Endothelial cell of umbilical vein (primary cell): Measurements from ENCODE around the gene FYTTD1.

Source experiments
- CTCF ChIP-seq, 2 donors: IDR thresholded peaks; 1 replicate in 1 of 2; 2 replicates in 1 of 2; pipeline ENCODE4 v1.5.1; 2011; ENCODE audit warnings: low read length in 2 of 2, mild to moderate bottlenecking in 2 of 2, moderate library complexity in 2 of 2, control low read depth in 1 of 2, inconsistent platforms in 1 of 2, low read depth in 1 of 2; ENCODE audit not compliant: insufficient read depth in 1 of 2; ENCODE audit errors: extremely low read depth in 1 of 2
- EZH2 ChIP-seq: IDR thresholded peaks from 2 replicates; pipeline ENCODE4 v1.6.1; 2012; ENCODE audit warnings: borderline replicate concordance, low read depth, mild to moderate bottlenecking, moderate library complexity, low read length, inconsistent platforms; ENCODE audit not compliant: severe bottlenecking
- MAX ChIP-seq: IDR thresholded peaks from 2 replicates; pipeline ENCODE4 v1.6.1; 2011; ENCODE audit not compliant: insufficient read depth, insufficient read length
- POLR2A ChIP-seq: IDR thresholded peaks from 2 replicates; pipeline ENCODE4 v1.6.1; 2012; ENCODE audit warnings: low read depth, mild to moderate bottlenecking, control low read depth, low read length
- POLR2AphosphoS5 ChIP-seq: IDR thresholded peaks from 2 replicates; pipeline ENCODE4 v1.6.1; 2012; ENCODE audit warnings: low read depth, mild to moderate bottlenecking, control low read depth, low read length, moderate library complexity; ENCODE audit not compliant: insufficient read depth

DNA sequence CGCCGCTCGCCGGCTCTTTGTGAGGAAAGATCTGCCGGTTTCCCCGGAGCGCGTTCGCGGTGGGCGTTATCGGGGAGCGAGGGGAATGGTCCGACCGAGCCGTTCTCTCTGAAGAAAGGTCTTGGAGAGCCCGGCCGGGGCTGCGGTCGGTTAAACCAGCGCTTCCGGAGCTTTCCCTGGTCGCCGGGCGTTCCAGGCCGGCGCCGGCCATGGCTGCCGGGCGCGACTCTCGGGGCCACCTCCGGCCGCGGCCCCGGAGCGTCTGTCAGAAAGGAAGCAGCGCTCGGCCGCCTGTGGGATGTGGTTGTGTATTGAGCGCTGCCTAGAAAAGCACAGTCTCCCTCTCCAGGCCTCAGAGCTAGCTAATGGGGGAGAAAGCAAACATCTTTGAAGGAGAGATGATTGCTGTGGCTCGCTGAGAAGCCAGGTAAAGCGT lies 731 bp downstream of the FYTTD1 start:
- TF ChIP-seq CTCF (IDR thresholded peaks at IDR 0.05; ENCODE audit: extremely low read depth in 1 of 2, insufficient read depth in 1 of 2, low read depth in 1 of 2, low read length in 2 of 2), result peak in 1 of 2 donors; percentile 24
- TF ChIP-seq MAX, result no peak
- no peak for TF ChIP-seq POLR2A
- no peak for TF ChIP-seq EZH2
- no peak for TF ChIP-seq POLR2AphosphoS5
